ENCODE data around the gene PI4KA.

Gene PI4KA

GRCh38 chr22:20852076-20852475 lies 6.5 kb downstream of the PI4KA start:
- TF ChIP-seq CTCF (IDR thresholded peaks at IDR 0.05; ENCODE audit: low read depth, low read length, missing control alignments), result no peak

GRCh38 chr22:20847318-20847822 lies 11.2 kb downstream of the PI4KA start:
- Histone ChIP-seq H3K4me3 (ENCODE audit: low read depth, low read length) (no peak overlapping the region), H3K27me3 (replicated peaks) (no peaks in the 10 kb centered on the region), H3K27ac (no peak overlapping the region), H3K36me3 (replicated peaks) (no peaks in the 10 kb centered on the region)
- TF ChIP-seq CTCF (IDR thresholded peaks at IDR 0.05; ENCODE audit: low read depth, low read length, missing control alignments), result no peak
- in situ Hi-C loops (cut with HindIII; ENCODE audit: low pct_ligation_motif_present, low sequenced_read_pairs), result no loop called here
- DNase-seq, result no peak

More at GRCh38 chr22:20852076-20852475, 6.5 kb downstream of the PI4KA start:
- H3K27ac ChIP-seq, result no peak overlapping the region
- no peak for DNase-seq
- no peak overlapping the region for H3K4me3 ChIP-seq (ENCODE audit: low read depth, low read length)
- no peaks in the 10 kb centered on the region for H3K36me3 ChIP-seq (replicated peaks)
- no peaks in the 10 kb centered on the region for H3K27me3 ChIP-seq (replicated peaks)
- in situ Hi-C loops (cut with HindIII; ENCODE audit: low pct_ligation_motif_present, low sequenced_read_pairs), result no loop called here

- H3K36me3 ChIP-seq (replicated peaks), result no peaks in the 10 kb centered on the region
These were observed 14.3 kb downstream of the PI4KA start for GRCh38 chr22:20844055-20845037.

GRCh38 chr22:20843501-20843900 lies 15.1 kb downstream of the PI4KA start:
- H3K27ac ChIP-seq, result no peak overlapping the region
- no peak overlapping the region for H3K4me3 ChIP-seq (ENCODE audit: low read depth, low read length)
- DNase-seq, result no peak
- in situ Hi-C loops (cut with HindIII; ENCODE audit: low pct_ligation_motif_present, low sequenced_read_pairs), result no loop called here
- TF ChIP-seq CTCF (IDR thresholded peaks at IDR 0.05; ENCODE audit: low read depth, low read length, missing control alignments), result no peak
- no peaks in the 10 kb centered on the region for H3K36me3 ChIP-seq (replicated peaks)
- H3K27me3 ChIP-seq (replicated peaks), result no peaks in the 10 kb centered on the region

More at GRCh38 chr22:20844055-20845037, 14.3 kb downstream of the PI4KA start:
- in situ Hi-C loops (cut with HindIII; ENCODE audit: low pct_ligation_motif_present, low sequenced_read_pairs), result no loop called here
- Histone ChIP-seq H3K27ac (no peak overlapping the region), H3K27me3 (replicated peaks) (no peaks in the 10 kb centered on the region), H3K4me3 (ENCODE audit: low read depth, low read length) (no peak overlapping the region)
- no peak for TF ChIP-seq CTCF (IDR thresholded peaks at IDR 0.05; ENCODE audit: low read depth, low read length, missing control alignments)
- no peak for DNase-seq

GRCh38 chr22:20840646-20841371 lies 17.8 kb downstream of the PI4KA start:
- in situ Hi-C loops (cut with HindIII; ENCODE audit: low pct_ligation_motif_present, low sequenced_read_pairs), result no loop called here
- Histone ChIP-seq H3K27me3 (replicated peaks) (no peaks in the 10 kb centered on the region), H3K36me3 (replicated peaks) (no peaks in the 10 kb centered on the region), H3K4me3 (ENCODE audit: low read depth, low read length) (no peak overlapping the region), H3K27ac (no peak overlapping the region)
- no peak for DNase-seq
- no peak for TF ChIP-seq CTCF (IDR thresholded peaks at IDR 0.05; ENCODE audit: low read depth, low read length, missing control alignments)
